NCI-H2196 treated with DMSO at 0.1 percent for 48 hours (cell line): ENCODE data around the gene ESPN.

Experiments used
- DNase-seq: peaks from one replicate; lab custom pipeline; 2025; ENCODE audit not compliant: unreplicated experiment; lab: John Stamatoyannopoulos, UW

The ESPN gene

DNA sequence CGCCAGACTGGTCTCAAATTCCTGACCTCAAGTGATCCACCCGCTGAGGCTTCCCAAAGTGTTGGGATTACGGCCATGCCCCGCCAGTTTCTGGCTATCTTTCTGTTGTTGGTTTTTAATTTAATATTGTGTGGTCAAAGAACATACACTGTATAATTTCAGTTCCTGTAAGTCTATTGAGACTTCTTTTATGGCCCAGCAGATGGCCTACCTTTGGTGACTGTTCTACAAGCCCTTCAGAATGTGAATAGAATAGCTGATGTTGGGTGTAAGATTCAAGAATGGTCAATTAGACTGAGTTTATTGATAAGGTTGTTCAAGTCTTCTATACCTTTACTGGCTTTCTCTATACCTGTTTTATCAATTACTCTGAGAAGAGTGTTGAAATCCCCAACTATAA, 15.5 kb upstream of the ESPN start:
- no peak for DNase-seq

DNA sequence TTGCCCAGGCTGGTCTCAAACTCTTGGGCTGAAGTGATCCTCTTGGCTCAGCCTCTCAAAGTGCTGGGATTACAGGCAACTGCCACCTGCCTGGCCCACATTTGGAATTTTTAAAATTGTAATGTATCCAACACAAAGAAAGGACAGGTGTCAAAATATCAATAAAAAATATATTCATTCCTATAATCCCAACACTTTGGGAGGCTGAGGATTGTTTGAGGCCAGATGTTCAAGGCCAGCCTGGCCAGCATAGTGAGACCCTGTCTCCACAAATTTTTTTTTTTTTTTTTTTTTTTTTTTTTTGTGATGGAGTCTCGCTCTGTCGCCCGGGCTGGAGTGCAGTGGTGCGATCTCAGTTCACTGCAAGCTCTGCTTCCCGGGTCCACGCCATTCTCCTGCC, 14.8 kb upstream of the ESPN start:
- DNase-seq: no peak

DNA sequence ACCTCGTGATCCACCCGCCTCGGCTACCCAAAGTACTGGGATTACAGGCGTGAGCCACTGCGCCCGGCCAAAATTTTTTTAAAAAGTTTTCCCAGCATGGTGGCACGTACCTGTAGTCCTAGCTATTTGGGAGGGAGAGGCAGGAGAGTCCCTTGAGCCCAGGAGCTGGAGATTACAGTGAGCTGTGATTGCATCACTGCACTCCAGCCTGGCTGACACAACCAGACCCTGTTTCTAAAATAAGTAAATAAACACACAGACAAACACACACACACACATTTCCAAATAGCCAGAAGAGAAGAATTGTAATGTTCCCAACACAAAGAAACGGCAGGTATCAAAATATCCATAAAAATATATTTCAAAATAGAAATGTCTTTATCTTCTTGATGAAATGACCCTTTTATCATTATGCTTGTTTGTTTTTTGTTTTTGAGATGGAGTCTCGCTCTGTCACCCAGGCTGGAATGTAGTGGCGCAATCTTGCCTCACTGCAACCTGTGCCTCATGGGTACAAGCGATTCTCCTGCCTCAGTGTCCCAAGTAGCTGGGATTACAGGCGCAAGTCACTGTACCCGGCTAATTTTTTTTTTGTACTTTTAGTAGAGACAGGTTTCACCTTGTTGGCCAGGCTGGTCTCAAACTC, 14.2 kb upstream of the ESPN start:
- DNase-seq: no peak

DNA sequence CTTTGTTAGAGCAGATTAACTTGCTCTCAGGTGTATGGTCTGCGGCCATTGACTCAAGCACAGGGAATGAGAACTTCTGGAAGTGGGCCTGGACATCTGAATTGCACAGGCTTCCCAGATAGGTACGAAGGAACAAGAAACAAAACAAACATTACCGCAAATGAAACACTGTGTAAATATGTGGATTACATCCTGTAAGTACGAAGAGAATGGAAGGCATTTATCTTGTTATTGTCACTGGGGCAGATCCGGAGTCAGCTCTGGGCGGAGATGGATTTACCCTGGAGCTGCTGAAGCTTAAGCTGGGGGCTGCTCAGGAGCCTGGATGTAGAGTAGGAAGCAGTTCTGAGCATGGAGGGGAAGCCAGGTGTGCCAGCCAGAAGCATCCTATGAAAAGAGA, 11.7 kb upstream of the ESPN start:
- peak; percentile 35 for DNase-seq

DNA sequence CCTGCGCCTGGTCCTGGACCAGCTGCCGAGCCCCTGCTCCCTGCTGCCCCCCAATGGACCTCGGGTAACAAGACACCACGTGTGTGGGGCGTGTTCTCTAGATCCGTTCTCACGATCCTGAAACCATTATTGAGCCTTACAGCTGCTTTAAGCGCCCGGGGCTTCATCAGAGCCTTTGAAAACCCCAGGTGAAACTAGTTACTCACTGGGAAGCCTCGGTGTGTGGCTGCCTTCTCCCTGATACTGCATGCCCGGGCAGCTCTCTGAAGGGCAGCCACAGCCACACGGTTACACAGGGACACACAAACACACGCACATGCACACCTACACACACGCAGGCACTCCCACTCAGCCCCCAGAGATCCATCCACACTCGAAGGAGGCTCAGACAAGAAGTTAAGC, 10.1 kb upstream of the ESPN start:
- no peak for DNase-seq

DNA sequence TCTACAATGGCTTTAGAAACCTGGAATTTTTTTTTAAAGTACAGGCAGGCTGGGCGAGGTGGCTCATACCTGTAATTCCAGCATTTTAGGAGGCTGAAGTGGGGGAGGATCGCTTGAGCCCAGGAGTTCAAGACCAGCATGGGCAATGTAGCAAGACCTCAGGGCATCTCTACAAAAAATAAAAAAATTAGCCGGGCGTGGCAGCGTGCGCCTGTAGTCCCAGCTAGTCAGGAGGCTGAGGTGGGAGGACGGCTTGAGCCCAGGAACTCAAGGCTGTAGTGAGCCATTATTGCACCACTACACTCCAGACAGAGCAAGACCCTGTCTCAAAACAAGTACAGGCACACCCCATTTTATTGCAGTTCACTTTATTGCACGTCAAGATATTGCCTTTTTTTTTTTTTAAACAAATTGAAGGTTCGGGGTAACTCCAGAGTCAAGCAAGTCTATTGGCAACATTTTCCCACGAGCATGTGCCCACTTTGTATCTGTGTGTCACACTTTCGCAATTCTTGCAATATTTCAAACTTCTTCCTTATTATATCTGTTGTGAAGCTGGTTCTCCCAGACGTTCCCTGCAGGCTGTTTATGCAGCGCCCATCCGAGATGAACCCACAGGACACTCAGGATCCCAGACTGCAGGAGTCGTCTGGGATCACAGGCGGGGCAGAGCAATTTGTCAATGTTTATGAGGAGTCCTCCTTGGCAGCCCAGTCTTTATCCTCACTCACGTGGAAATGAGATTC, 9.5 kb upstream of the ESPN start:
- no peak for DNase-seq

DNA sequence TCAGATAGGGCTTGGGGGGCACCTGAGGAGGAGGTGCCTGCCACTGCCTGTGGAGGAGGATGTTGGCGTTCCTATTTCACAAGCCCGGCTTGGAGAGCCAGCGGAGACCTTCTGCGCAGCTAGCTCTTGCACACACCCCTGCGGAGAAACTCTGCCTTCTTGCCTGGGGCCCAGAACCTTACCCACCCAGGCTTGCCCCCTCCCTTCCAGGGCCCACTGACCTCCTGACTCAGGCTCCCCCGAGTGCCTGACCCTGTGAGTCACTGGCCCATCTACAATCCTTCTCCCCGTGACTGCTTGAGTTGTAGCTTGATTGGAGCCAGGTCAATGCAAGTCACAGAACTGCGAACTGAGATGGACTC, 8.3 kb upstream of the ESPN start:
- DNase-seq: no peak

DNA sequence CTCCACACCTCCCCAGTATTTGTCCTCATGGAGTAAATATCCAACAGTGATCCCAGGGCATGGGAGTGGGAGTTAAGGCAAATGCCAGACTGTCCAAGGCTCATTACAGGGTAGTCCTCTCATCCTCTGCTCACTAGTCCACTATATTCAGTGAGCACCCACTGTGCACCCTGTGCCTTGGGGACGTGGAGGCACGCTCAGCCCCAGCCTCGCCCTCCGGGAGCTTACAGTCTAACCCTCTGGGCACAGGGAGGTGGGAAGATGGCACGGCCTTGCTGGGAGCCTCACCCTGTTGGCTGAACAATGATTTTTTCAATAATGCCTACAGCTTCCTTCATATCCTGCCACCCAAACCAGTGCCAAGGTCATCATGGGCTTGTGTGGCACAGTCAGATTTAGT, 7.7 kb upstream of the ESPN start:
- DNase-seq: no peak

DNA sequence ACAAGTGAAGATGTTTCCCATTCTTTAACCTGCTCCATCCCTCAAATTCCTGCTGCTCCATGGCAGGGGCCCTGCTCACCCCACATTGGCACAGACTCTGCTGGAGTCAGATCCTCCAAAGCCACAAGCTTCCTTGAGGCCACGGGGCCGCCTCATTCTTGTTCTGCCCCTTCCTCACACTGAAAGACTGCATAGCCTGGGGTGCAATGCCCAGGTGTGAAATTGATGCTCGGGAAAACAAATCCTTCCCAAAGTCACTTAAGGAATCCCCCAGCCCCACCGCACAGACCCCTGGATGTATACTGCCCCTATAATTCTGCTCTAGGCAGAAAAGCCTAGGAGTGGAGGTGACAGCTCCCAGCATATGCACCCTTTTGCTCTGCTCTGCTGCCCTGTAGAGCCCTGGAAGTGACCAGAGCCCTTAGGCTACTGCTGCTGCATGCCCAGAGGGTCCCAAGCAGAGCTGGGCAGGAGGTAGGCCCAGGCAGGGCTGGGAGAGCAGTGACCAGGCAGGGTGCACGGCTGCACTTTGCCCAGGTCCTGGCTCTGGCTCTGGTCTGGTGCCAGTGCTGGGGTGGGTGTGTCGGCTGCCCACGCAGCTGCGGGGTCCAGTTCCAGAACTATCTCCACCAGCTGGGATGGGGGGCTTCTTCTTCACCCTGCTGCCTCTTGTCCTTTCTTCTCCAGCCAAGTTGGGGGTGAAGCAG, 6.5 kb upstream of the ESPN start:
- no peak for DNase-seq

DNA sequence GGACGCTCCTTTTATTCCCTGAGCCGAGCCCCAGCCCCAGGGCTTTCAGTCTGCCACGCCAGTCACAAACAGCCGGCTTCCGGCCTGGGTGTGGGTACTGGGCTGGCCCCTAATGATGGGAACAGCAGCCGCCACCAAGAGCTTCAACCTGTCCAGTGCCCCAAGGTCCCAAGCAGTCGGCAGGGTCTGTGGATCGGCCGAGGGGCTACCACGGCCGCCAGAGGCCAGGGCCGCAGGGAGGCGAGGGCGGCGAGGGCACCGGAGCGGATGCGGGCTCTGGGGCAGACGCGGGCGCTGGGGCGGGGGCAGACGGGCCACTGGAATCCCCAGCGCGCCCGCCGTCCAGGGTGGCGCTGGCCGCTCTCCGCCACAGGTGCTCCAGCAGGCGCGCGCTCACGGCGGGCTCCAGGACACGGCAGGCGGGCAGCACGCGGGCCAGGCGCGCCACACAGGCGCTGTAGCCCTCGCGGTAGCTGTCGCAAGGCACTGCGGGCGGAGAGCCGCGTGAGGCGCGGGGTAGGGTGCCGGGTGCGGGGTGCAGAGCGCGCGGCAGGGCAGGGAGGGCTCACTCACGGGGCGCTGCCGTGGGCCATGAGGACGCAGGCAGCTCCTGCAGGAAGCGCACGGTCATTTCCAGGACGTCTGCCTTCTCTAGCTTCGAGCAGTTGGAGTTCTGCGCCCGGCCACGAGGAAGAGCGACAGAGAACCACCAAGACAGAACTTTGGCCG, 5.7 kb upstream of the ESPN start:
- DNase-seq: no peak

DNA sequence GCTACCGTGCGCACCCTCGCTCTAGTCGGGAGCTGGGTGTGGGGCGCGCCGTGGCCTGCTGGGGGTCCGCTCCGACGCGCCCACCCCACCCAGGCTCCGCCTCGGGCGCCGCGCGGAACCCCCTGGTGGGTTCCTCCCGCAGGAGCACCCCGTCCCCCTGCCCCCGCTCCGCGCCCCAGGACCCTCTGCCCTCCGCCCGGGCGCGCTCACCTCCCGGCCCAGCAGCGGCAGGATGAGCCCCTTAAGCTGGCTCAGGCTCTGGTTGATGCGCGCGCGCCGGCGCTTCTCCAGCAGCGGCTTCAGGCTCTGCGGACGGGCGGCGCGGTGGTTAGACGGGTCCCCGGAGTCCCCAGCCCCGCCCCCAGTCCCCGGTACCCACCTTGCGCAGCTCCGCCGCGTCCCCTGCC, 5.2 kb upstream of the ESPN start:
- no peak for DNase-seq

DNA sequence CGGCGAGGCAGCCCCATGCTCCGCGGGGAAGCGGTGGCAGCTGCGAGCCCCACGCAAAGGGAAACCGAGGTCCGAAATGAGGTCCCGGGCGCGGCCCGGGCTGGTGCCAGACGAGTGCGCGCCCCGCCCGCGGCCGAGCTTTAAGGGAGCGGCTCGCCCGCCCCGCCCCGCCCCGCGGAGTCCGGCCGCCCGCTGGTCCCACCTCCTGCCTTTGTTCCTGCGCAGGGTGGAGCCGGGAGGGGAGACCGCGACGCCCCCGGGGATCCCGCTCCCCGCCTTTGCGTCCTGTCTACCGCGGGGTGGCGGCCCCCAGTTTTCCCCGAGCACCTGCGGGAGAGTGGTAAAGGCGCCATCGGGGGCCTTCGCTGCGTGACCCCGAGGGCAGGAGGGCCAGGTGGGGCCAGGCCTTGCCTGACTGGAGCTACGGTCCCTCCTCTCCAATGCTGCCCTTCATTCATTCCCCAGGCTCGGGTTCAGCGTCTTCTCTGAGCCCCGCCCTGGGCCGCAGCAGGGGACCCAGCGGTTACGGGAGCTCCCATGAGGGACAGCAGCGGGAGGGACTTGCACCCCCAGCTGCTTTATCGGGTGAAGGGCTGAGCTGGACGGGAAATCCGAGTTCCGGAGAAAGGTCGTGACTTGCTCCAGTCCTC, 4.6 kb upstream of the ESPN start, which contains the start of gene HES2:
TSS of gene HES2 (minus strand) at position 116 of the 650 bp plus-strand sequence. CDS start at position 17, 99 bp downstream.
- DNase-seq: no peak

DNA sequence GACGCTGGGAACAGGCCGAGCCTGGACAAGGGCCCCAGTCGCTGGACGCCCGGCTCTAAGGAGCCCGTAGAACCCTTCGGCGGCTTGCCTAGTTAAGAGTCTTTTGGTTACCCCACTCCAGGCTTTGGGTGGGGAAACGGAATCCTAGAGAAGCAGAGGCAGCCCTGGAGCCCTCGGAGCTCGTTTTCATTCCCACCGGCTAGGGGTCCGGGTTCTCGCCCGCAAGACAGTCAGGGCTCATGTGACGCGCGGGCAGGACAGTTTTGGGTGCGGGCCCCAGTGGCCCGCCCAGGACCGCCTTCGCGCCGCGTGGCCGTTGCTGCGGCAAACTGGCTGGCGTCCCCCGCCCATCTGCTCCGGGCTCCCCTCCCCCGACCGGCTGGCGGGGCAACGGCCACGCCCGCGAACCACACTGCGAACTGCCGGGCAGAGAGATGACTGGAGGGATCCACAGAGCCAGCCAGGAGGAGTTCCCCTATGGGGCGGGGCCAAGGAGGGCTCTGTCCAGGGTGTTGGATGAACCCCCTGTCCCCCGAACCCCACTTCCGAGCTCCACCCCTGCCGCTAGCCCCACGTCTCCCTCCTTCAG, 4.0 kb upstream of the ESPN start:
- no peak for DNase-seq

DNA sequence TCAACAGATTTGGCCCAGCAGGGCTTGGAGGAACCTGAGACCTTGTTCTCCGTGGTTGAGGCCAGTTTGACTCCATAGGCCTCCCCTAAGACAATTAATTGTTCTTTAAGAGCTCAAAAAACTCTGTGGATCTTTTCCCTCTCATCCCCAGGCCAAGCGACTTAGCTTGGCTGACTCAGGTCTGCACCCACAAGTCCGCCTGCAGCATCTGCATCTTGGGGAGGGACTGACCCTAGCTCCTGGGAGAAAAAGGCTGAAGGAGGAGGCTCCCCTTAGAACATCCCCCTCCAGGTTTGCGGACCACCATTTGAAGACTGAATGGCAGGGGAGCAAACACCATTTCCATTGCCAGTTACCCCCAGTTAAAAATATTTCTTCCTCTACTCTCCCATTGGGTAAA, 3.3 kb upstream of the ESPN start:
- no peak for DNase-seq

DNA sequence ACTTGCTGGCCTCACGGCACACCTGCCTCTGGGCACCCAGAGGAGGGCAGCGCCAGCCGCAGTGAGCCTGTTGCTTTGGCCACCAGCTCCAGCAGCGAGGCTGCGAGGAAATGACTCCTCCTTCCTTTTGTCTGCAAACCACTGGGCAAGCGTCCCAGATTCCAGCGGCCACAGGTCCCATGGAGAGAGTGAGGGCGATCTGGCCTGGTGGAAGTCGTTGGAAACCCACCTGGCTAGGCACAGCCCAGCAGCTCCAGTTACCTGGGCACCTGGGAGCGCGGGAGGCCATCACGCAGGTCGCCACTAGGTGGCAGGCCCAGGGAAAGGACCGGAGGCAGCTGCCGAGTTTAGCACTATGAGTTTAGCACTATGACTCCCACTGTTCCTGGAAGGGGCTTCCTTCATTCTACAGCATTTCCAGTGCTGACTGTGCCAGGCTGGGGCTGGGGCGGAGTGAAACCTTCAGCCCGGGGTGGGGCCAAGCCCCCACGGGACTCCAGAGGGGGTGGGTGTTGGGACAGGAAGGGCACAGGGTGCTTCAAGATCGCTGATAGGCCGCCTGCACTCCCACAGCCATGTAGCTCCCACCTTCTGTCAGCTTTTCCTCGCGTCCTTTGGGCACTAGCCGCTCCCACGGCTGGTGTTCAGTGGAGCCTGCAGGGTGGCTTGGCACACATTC, 1.1 kb upstream of the ESPN start:
- peak; percentile 96 for DNase-seq

DNA sequence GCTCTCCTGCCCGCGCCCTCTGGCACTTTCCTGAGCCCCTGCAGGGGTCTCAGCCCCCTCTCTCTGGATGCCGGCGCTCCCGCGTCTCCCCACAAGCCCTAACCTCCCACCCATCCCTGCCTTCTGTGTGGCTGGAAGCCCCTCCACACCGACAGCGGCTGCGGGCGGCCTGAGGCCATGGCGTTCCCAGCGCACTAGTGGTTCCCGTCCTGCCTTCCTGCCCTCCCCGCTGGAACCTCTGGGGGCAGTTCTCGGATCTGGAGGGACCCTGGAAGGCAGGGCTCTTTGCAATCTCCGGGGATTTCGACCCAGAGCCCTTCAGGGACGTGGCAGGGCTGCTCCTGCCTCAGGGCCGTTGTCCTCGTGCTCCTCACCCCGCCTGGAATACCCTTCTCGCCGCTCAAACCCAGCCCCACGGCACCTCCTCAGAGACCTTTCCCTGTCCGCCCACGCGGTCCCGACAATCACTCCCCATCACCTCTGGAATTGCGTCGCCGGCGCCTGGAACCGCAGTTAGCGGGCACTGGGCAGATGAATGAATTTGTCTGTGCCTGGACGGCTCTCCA, 493 bp upstream of the ESPN start:
- no peak for DNase-seq

DNA sequence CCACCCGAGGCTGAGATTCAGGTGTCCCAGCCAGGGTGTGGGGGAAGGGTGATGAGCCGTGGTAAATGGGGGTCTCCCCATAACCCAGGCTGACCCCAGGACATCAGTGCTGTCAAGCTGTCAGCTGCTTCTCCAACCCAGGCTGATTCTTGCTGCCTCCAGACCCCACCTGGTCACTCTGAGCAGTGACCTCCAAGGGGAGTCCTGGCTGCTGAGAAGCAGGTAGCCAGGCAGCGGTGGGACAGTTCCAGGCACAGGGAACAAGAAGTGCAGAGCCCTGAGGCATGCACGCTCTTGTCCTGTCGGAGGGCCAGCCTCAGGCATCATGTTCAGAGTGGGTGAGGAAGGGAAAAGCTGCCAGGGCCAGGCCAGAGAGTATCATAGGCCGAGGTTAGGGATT, 1.1 kb downstream of the ESPN start:
- no peak for DNase-seq

DNA sequence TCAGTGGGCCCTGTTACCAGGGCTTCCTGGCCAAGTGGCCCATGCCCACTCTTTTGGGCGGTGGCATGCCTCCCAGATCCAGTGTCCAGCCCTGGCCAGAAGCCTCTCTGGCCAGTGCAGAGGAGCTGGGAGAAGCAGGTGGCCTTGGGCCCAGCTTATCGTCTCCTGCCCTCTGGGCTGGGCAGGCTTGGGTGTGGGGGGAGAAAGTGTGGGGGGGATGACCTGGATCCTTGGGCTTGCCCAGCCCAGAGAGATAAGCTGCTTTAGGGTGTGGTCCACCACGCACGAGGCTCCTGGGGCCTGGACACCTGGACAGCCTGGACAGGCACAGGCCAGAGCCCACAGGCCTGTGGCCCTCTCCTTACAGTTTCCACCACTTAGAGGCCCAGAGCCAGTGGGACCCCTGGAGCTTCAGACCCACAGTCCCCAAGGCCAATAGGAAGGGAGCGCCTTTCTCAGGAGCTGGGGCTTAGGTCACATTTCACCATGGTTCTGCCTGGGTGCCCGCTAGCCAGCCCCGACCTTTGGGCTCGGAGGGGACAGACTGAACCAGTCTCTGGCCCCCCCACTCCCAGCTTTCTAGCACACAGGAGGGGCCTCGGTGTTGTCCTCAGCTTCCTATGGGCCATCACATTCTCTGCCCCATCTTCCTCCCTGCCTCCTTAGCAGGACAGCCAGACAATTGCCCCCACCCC, 1.8 kb downstream of the ESPN start:
- no peak for DNase-seq

DNA sequence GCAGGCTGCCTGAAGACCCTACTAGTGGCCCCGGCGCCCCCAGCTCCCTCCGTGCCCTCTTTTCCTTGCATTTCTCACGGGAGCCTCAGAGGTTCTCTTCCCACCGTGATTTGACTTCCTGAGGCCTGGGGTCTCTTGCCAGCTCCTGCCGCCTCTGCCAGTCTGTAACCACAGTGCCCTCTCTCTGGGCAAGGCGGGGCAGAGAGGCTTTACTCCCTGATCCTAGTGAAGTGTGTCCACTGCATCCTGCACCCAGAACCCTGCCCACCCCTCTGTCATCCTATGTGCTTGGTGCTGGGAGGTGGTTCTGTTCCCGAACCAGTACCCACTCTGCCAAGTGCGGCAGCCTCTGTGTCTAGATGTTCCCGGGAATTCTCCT, 2.4 kb downstream of the ESPN start:
- no peak for DNase-seq
